GM19324 (cell line): ENCODE results near the gene EIF3L.
"Not testable (repeated sequence)": the region's sequence is repeated elsewhere in the genome, so short reads cannot be mapped to it uniquely, and the experiment has no call there.

Experiments
- ATAC-seq: cut with Tn5 transposase; IDR thresholded peaks from one replicate; pipeline ENCODE4 v1.9.1; 2021; ENCODE audit warnings: mild to moderate bottlenecking, moderate library complexity; ENCODE audit not compliant: unreplicated experiment, low FRiP score

Gene EIF3L

DNA sequence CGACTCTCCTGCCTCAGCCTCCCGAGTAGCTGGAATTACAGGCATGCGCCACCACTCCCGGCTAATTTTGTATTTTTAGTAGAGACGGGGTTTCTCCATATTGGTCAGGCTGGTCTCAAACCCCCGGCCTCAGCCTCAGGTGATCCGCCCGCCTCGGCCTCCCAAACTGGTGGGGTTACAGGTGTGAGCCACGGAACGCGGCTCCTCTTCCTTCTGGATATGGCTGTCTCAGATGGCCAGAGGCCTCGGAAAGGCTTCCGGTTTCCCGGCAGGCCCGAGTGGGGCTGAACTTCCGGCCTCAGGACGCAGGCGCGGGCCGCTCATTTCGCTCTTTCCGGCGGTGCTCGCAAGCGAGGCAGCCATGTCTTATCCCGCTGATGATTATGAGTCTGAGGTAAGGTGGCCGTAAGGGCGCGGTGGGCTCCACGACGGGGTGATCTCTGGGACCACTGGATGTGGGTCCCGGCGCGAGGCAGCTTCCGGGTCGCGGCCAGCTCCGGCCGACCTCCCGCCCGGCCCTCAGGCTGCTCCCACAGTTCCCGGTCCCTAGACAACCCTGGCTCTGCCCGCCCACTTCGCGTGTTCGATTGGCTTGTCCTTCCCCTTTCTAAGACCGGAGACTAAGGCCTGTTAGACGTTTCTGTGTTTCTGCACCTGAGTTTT, at the start of gene EIF3L:
EIF3L (plus strand) TSS at position 331 of the 663 bp plus-strand sequence; CDS start at position 362, 31 bp downstream.
- peak; percentile 67 for ATAC-seq

DNA sequence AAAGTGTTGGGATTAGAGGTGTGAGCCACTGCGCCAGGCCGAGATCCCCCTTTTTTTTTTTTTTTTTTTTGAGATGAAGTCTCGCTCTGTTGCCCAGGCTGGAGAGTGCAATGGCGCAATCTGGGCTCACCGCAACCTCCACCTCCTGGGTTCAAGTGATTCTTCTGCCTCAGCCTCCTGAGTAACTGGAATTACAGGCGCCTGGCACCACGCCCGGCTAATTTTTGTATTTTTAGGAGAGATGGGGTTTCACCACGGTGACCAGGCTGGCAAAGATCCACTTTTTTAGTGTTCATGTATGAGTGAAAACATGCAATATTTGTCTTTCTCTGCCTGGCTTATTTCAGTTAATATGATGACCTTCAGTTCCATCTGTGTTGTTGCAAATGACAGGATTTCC, 49.2 kb upstream of the EIF3L start:
- ATAC-seq: not testable (repeated sequence)

DNA sequence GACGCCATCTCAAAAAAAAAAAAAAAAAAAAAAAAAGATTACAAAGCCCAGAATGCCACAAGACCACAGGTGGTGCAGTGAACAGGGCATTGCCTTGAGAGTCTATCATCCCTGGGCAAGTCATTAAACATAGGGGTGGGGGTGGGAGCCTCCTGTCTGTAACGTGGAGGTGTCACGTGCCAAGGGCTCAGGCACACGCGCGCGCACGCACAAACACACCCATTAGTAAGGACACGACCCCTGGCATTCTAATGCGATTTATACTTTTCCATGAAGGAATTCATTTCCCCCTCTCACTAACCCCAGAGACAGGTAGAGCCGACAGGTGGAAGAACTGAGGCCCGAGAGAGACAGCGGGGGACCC, 47.3 kb upstream of the EIF3L start:
- no peak for ATAC-seq

DNA sequence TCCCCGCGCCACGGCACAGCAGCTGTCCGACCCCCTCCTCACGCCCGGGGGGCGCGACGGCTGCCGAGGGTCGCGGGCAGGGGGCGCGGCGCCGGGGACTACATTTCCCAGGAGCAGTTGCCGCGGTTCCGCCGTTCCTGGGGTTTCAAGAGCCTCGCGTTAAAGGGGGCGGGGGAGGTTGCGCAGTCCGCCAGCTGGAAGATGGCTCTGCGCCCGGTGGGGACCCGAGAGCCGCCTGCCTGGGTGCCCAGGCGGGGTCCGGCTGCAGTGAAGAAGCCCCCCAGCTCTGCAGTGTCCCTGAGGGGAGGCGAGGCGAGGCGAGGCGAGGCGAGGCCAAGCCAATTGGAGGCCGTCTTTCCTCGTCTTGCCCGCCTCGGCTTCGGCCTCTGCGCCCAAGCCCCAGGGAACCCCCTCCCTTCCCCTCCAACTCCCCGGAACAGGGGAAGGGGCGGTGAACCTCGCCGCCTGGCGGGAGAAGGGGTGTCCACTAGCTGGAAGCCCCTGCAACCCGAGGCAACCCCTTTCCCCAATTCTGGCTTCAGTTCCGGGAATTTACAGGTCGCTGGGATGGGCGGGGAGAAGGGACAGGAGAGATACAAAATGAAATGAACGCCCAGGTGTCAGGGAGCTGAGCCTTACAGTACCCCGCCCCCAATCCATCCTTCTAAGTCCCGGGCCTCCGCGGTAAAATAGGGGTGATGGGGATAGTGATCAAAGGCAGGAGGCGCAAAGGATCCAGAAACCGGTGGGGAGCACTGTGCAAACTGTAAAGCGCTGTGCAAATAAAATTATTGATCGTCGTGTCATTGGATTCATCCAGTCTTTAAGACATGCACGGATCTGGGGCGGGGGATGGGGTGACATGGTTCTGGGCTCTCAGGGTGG, 46.7 kb upstream of the EIF3L start:
- no peak for ATAC-seq

DNA sequence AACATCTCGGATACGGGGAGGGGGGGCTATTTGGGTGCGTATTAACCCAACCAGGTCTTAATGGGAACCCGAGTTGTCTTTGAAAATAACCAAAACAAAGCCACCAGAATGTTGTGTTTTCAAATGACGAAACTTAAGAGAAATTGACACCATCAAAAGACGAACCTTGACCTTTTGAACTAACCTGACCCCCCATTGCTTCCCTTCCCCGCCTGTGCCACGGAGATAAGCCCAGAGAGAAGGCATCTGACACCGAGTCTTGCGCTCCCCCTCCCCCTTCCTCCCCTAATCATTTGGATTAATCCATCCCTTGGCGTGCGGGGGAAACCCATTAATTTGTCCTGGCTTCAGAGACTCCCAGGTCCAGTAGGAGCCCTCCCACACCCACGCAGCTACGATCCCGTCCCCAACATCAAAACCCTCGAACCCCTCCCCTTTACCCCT, 46.0 kb upstream of the EIF3L start:
- no peak for ATAC-seq

DNA sequence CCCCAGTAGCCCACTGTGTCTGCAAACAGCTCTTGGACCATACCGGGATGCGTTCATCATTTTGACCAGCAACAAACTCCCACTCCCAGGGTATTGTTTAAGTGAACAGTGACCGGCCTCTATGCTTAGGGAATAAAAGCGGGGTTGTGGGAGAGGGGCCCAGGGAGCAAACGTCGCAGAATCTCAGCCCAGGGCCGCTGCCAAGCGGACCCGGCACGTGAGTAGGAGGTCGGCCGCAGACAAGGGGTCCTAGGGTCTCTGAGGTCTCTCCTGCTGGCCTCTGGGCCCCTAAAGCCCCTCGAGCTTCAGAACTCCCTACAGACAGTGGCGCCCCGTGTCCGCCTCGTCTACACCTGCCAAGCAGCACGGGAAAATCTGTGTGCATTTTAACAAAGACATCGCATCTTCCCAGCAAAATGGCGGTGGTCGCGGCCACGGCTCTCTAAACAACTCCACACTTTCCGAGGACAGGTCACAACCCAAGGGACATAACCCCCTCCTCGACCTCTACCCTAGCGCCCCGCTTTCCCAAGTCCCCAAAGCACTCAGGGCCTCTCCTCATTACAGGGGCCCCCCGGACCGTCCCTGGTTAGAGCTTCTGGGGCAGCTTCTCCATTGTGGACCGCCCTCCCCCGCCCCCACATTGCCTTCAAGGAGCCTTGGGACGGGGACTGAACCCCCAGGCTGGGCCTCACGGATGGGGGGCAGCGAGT, 45.4 kb upstream of the EIF3L start:
- no peak for ATAC-seq

DNA sequence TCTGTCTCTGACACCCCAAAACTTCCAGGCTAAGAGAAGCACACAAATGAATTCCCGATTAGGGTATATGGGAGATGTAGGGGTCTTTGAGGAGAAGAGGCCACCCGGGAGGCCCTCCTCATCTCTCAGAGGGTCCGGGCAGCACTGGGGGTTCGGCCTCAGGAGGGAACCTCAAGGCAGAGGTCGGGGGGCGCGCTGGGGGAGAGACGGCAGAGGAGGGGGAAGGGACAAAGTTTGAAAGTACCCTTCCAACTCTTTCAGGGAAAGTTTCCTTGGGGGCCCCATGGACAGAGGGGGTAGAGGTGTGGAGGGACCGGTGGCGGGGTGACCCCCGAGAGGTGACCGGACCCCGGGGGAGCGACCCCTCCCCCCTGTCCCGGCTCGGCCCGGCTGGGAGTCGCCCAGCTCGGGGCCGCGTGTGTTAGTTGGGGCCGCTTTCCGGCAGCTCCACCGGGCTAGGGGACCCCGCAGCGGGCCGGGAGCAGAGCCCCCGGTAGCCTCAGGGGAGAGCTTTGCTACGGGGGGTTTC, 44.8 kb upstream of the EIF3L start:
- ATAC-seq: no peak

DNA sequence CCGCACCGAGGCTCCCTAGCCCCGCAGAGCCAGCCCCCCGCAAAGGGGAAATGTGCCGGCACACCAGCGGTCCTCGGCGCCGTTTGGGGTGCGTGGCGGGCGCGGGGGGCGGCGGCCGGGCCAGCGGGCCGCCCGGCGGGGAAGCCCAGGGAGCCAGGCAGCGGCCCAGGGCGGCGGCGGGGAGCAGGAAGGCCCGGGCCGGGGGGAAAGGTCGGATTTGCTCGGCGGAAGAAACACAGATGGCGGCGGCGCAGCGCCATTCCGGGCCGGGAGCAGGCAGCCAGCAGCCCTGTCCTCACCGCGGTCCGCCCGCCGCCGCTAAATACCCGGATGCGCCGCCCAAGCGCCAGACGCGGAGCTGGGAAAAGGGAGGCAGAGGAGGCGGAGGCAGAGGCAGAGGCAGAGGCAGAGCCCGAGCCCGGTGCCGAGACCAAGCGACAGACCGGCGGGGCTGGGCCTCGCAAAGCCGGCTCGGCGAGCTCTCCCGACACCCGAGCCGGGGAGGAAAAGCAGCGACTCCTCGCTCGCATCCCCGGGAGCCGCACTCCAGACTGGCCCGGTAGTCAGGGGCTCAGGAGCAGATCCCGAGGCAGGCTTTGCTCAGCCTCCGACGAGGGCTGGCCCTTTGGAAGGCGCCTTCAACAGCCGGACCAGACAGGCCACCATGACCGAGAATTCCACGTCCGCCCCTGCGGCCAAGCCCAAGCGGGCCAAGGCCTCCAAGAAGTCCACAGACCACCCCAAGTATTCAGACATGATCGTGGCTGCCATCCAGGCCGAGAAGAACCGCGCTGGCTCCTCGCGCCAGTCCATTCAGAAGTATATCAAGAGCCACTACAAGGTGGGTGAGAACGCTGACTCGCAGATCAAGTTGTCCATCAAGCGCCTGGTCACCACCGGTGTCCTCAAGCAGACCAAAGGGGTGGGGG, 44.1 kb upstream of the EIF3L start:
- ATAC-seq: no peak

DNA sequence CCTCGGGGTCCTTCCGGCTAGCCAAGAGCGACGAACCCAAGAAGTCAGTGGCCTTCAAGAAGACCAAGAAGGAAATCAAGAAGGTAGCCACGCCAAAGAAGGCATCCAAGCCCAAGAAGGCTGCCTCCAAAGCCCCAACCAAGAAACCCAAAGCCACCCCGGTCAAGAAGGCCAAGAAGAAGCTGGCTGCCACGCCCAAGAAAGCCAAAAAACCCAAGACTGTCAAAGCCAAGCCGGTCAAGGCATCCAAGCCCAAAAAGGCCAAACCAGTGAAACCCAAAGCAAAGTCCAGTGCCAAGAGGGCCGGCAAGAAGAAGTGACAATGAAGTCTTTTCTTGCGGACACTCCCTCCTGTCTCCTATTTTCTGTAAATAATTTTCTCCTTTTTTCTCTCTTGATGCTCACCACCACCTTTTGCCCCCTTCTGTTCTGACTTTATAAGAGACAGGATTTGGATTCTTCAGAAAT, 43.4 kb upstream of the EIF3L start:
- ATAC-seq: no peak

DNA sequence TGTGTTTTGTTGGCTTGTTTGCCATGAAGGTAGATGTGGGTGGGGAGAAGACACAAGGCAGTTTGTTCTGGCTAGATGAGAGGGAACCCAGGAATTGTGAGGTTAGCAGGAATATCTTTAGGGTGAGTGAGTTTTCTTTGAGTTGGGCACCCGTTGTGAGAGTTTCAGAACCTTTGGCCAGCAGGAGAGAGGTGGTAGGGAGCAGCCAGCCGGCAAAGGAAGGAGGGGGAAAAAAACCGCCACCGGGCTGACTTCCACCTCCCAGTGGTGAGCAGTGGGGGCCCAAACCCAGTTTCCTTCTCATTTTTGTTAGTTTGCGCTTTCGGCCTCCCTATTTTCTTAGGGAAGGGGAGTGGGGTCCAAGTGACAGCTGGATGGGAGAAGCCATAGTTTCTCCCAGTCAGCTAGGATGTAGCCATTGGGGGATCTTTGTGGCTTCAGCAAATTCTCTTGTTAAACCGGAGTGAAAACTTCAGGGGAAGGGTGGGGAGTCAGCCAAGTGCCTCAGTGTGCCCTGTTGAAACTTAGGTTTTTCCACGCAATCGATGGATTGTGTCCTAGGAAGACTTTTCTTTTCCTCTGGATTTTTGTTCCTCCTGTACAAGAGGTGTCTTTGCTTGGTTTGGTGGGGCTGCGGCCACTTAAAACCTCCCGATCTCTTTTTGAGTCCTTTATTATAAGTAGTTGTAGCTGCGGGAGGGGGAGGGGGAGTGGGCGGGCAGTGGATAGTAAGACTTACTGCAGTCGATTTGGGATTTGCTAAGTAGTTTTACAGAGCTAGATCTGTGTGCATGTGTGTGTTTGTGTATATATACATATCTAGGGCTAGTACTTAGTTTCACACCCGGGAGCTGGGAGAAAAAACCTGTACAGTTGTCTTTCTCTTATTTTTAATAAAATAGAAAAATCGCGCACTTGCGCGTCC, 42.5 kb upstream of the EIF3L start:
- ATAC-seq: no peak

DNA sequence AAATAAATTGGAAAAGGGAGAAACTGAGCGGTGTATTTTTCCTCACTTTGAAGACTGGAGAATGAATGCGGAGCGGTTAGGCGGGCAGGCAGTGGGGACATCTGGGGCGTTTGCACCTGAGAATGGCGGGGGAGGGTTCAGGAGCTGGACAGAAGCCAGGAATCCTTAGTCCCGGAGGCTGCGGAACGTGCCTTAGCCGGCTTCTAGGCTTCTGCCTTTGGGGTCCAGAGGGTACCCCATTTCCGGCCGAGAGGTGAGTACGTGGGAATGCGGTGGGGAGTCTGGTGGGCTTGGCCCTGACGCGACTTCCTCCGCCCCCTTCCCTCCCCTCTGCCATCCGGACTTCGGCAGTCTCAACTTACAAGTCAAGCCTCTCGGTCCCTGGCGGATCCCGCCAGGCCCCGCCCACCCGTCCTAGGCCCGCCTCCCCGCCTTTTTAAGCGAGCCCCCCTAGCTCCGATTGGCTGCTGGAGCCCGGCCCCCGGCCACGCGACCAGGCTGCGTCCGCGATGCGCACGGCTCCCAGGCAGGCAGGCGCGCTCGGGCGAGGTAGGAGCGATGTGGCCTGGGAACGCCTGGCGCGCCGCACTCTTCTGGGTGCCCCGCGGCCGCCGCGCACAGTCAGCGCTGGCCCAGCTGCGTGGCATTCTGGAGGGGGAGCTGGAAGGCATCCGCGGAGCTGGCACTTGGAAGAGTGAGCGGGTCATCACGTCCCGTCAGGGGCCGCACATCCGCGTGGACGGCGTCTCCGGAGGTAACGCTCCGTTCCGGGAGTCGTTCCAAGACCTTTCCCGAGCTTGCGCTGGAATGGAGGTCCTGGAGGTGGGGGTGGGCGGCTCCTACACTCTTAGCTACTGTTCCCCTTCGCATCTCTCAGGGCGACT, 41.6 kb upstream of the EIF3L start, which contains the start of gene GCAT:
GCAT (plus strand) TSS at position 525 of the 884 bp plus-strand sequence; CDS start at position 559, 34 bp downstream.
- peak; percentile 85 for ATAC-seq

DNA sequence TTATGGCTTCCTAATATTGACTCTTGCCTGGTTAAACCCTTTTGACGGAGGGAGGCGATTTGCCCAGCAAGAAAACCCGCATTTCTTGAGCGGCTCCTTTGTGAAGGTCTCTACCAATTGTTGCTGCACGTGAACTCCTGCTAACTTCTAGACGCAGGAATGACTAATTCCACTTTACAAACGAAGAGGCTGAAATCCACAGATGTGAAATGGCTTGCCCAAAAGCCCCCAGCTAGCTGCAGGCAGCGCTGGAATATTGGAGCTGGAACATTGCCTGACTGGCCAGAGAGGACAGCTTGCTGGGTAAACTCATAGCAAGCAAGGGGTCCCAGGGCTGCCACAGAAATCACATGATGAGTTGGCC, 40.9 kb upstream of the EIF3L start:
- no peak for ATAC-seq

DNA sequence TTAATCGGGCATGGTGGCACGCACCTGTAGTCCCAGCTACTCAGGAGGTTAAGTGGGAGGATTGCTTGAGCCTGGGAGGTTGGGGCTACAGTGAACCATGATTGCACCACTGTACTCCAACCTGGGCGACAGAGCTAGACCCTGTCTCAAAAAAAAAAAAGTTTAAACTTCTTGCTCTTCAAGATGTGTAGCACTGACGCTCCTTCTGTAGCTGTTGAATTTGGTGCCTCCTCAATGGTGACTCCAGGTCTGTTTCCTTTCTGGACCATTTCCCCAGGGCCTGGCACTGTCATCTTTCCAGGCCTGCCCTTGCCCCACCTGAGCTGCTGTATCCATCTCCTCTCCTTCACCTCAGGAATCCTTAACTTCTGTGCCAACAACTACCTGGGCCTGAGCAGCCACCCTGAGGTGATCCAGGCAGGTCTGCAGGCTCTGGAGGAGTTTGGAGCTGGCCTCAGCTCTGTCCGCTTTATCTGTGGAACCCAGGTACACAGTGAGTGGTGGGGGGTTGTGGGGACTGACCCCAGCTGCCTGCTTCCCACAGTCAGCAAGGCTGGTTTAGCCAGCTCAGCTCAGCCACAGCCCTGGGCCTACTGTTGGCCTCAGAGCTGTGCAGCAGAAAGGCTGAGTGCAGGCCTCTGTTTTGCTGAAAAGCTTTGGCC, 39.4 kb upstream of the EIF3L start:
- no peak for ATAC-seq

DNA sequence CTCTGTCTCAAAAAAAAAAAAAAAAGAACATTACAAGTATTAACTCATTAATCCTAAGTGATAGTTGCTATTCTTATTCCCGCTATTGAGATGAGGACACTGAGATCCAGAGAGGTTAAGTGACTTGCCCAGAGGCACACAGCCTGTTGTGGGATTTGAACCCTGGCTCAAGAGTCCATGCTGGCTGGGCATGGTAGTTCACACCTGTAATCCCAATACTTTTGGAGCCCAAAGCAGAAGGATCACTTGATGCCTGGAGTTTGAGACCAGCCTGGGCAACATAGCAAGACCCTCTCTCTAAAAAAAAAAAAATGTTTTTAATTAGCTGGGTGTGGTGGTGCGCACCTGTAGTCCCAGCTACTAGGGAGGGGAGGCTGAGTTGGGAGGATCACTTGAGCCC, 37.4 kb upstream of the EIF3L start:
- no peak for ATAC-seq

DNA sequence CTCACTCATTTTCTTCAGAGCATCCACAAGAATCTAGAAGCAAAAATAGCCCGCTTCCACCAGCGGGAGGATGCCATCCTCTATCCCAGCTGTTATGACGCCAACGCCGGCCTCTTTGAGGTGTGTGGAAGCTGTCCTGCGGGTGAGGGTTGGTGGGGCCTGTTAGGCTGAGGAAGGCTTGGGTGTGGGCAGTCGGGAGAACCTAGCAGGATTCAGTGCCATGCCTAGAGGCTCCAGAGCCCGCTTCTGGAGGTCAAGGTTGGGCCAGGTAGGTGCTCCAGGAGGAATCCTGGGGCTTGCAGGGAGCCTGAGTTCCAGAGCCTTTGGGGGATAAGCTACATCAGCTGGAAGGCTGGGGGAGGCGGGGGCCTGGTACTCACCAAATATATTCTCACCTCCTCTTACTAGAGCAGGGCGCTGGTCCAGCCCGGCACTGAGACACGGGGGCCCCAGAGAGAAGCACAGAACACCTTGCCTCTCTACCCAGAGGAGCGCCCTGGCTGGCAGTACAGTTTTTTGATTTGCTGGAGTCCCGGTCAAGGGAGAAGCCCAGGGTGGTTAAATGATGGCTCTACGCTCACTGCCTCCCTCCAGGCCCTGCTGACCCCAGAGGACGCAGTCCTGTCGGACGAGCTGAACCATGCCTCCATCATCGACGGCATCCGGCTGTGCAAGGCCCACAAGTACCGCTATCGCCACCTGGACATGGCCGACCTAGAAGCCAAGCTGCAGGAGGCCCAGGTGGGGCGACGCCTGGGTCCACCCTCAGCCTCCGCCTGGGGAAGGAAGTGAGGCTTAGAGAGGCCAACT, 36.1 kb upstream of the EIF3L start:
- no peak for ATAC-seq

DNA sequence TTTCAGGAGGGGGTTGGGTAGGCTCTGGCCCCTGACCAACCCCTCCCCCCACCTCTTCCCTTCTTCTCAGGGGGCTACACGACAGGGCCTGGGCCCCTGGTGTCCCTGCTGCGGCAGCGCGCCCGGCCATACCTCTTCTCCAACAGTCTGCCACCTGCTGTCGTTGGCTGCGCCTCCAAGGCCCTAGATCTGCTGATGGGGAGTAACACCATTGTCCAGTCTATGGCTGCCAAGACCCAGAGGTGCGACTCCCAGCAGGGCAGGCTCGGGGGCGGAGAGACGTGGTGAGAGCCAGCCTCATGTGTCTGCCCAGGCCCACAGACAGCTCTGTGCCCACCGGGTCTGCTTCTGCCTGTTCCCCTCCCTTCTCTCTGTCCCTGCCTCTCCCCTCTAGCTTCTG, 33.6 kb upstream of the EIF3L start:
- no peak for ATAC-seq
